GM12878 (cell line): Measurements from ENCODE around the gene ATOSB. TPM values are rescaled to one million over a fixed set of nuclear protein-coding genes. Genes with fewer than 3 reads are reported as not detected.

Experiments
- ATF2 ChIP-seq: IDR thresholded peaks from 2 replicates; pipeline ENCODE4 v1.6.1; 2012; ENCODE audit warnings: low read length, inconsistent platforms
- ATF7 ChIP-seq: fragments of 450-650 bp; IDR thresholded peaks from 2 replicates; pipeline ENCODE4 v1.6.1; 2016; ENCODE audit warnings: low read depth, mild to moderate bottlenecking
- BACH1 ChIP-seq: fragments of 450-650 bp; IDR thresholded peaks from 2 replicates; pipeline ENCODE4 v1.6.1; 2017; ENCODE audit warnings: mild to moderate bottlenecking, borderline replicate concordance
- CHD2 ChIP-seq: IDR thresholded peaks from 2 replicates; pipeline ENCODE4 v1.6.1; 2011; ENCODE audit warnings: low read depth, low read length, improper control_type of control experiment, borderline replicate concordance
- CREM ChIP-seq: IDR thresholded peaks from 2 replicates; pipeline ENCODE4 v1.6.1; 2014; ENCODE audit warnings: antibody characterized with exemption, low read depth
- EGR1 ChIP-seq, 2 experiments: IDR thresholded peaks; 1 replicate in 1 of 2; 2 replicates in 1 of 2; pipeline ENCODE4 v1.6.1; 2011 to 2012; ENCODE audit warnings: low read depth in 2 of 2, low read length in 2 of 2, borderline replicate concordance in 1 of 2, mild to moderate bottlenecking in 1 of 2, moderate library complexity in 1 of 2
- ESRRA ChIP-seq: IDR thresholded peaks from 2 replicates; pipeline ENCODE4 v1.6.1; 2012; ENCODE audit warnings: mild to moderate bottlenecking, low read length, improper control_type of control experiment
- JUND ChIP-seq: IDR thresholded peaks from 2 replicates; pipeline ENCODE4 v1.6.1; 2012; ENCODE audit warnings: low read depth, mild to moderate bottlenecking, low read length, improper control_type of control experiment, moderate library complexity
- MAX ChIP-seq: IDR thresholded peaks from 2 replicates; pipeline ENCODE4 v1.6.1; 2012; ENCODE audit warnings: low read depth, low read length, improper control_type of control experiment
- MTA2 ChIP-seq: fragments of 450-650 bp; IDR thresholded peaks from 2 replicates; pipeline ENCODE4 v1.6.1; 2016; ENCODE audit warnings: low read depth, mild to moderate bottlenecking, moderate library complexity
- NBN ChIP-seq: fragments of 450-650 bp; IDR thresholded peaks from 2 replicates; pipeline ENCODE4 v1.6.1; 2016
- NRF1 ChIP-seq: conservative IDR thresholded peaks from 2 replicates; pipeline ENCODE4 v1.6.1; 2011; ENCODE audit warnings: mild to moderate bottlenecking, low read depth, low read length, improper control_type of control experiment
- PRDM15 ChIP-seq: fragments of 450-650 bp; formaldehyde crosslinking; IDR thresholded peaks from 2 replicates; pipeline ENCODE4 v1.4.0; 2020; ENCODE audit warnings: mild to moderate bottlenecking, moderate library complexity
- RAD21 ChIP-seq: IDR thresholded peaks from 2 replicates; pipeline ENCODE4 v1.6.1; 2011; ENCODE audit warnings: mild to moderate bottlenecking, low read depth, low read length, moderate library complexity; ENCODE audit not compliant: insufficient read depth
- STAT1 ChIP-seq: fragments of 450-650 bp; conservative IDR thresholded peaks from 2 replicates; pipeline ENCODE4 v1.6.1; 2014; ENCODE audit warnings: antibody characterized with exemption, mild to moderate bottlenecking
- STAT3 ChIP-seq: IDR thresholded peaks from 2 replicates; pipeline ENCODE4 v1.6.1; 2011; ENCODE audit warnings: low read depth, low read length, improper control_type of control experiment
- SUZ12 ChIP-seq: fragments of 200-600 bp; sonication (generic); IDR thresholded peaks from one replicate; pipeline ENCODE4 v1.6.1; 2018; ENCODE audit warnings: antibody characterized with exemption, mild to moderate bottlenecking; ENCODE audit not compliant: unreplicated experiment
- USF2 ChIP-seq: IDR thresholded peaks from 2 replicates; pipeline ENCODE4 v1.6.1; 2011; ENCODE audit warnings: low read depth, low read length, improper control_type of control experiment, borderline replicate concordance
- ZBED1 ChIP-seq: IDR thresholded peaks from 2 replicates; pipeline ENCODE4 v1.6.1; 2016; ENCODE audit warnings: borderline replicate concordance
- ZBTB4 ChIP-seq: fragments of 450-650 bp; formaldehyde crosslinking; IDR thresholded peaks from 2 replicates; pipeline ENCODE4 v1.4.0; 2022; ENCODE audit warnings: mild to moderate bottlenecking, moderate library complexity
- polyA plus RNA-seq, 11 experiments: library from polyadenylated mRNA; depleted of rRNA in 4 of 11; unstranded in 6 of 11; stranded (reverse) in 5 of 11; fragments of >200 nt; fragmentation: Nextera tagmentation in 4 of 11; fragmentation: Illumina TruSeq in 1 of 11; extraction: Ambion mirVana in 4 of 11; extraction: Trizol in 1 of 11; gene quantifications; 1 replicate in 1 of 11; 2 replicates in 10 of 11; pipeline versions ENCODE4 v1.2.1 to v1.2.3, GENCODE V29; 2011 to 2016; ENCODE audit warnings: inconsistent platforms in 2 of 11, missing spikeins in 2 of 11, low read depth in 1 of 11
- total RNA-seq, 4 experiments: library from RNA; depleted of rRNA in 3 of 4; stranded (reverse); fragments of >200 nt in 3 of 4; fragmentation: Illumina TruSeq in 1 of 4; extraction: Trizol in 1 of 4; gene quantifications; 2 replicates each; pipeline versions ENCODE4 v1.2.1 to v1.2.3, GENCODE V29; 2013 to 2021

Gene ATOSB
- total and polyA plus RNA-seq, 10 of the 15 experiments (the other 5 are each of a cell fraction or from before 2014, with no cell fraction given): 0.60 to 5.4 (median 2.5) TPM

GRCh38 chr9:35102769-35103659, 12.6 kb downstream of the ATOSB start, which contains the start of gene STOML2 (continued):
- TF ChIP-seq PRDM15 (CRISPR knock-in tag) (no peak), ESRRA (peak; percentile 90; the same call in 1 of the 2 replicates), NBN (peak; percentile 94), SUZ12 (no peak), CREM (peak; percentile 67), EGR1 (IDR thresholded peaks at IDR 0.05; ENCODE audit: borderline replicate concordance in 1 of 2, low read depth in 2 of 2, low read length in 2 of 2) (peak; percentile 73 to 86), STAT1 (peak; percentile 72; the same call in 1 of the 2 replicates), CHD2 (peak; percentile 91), USF2 (no peak), BACH1 (no peak), RAD21 (no peak), ZBED1 (no peak), JUND (no peak), ZBTB4 (CRISPR knock-in tag) (no peak), ATF2 (no peak), MAX (peak; percentile 85), MTA2 (peak; percentile 83), ATF7 (0 out of 2 replicates have a peak, but pooled peaks have one; percentile 48), STAT3 (0 out of 2 replicates have a peak, but pooled peaks have one; percentile 73), NRF1 (no peak; the same call in 1 of the 2 replicates)
